HG03025 (cell line): ENCODE results near the gene PIEZO1.
"Not testable (repeated sequence)": the region's sequence is repeated elsewhere in the genome, so short reads cannot be mapped to it uniquely, and the experiment has no call there.

Experiments used
- ATAC-seq: cut with Tn5 transposase; IDR thresholded peaks from one replicate; pipeline ENCODE4 v1.9.1; 2021; ENCODE audit warnings: mild to moderate bottlenecking, moderate library complexity; ENCODE audit not compliant: unreplicated experiment, low FRiP score

PIEZO1 gene, protein sequence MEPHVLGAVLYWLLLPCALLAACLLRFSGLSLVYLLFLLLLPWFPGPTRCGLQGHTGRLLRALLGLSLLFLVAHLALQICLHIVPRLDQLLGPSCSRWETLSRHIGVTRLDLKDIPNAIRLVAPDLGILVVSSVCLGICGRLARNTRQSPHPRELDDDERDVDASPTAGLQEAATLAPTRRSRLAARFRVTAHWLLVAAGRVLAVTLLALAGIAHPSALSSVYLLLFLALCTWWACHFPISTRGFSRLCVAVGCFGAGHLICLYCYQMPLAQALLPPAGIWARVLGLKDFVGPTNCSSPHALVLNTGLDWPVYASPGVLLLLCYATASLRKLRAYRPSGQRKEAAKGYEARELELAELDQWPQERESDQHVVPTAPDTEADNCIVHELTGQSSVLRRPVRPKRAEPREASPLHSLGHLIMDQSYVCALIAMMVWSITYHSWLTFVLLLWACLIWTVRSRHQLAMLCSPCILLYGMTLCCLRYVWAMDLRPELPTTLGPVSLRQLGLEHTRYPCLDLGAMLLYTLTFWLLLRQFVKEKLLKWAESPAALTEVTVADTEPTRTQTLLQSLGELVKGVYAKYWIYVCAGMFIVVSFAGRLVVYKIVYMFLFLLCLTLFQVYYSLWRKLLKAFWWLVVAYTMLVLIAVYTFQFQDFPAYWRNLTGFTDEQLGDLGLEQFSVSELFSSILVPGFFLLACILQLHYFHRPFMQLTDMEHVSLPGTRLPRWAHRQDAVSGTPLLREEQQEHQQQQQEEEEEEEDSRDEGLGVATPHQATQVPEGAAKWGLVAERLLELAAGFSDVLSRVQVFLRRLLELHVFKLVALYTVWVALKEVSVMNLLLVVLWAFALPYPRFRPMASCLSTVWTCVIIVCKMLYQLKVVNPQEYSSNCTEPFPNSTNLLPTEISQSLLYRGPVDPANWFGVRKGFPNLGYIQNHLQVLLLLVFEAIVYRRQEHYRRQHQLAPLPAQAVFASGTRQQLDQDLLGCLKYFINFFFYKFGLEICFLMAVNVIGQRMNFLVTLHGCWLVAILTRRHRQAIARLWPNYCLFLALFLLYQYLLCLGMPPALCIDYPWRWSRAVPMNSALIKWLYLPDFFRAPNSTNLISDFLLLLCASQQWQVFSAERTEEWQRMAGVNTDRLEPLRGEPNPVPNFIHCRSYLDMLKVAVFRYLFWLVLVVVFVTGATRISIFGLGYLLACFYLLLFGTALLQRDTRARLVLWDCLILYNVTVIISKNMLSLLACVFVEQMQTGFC (N-terminal part only)

DNA sequence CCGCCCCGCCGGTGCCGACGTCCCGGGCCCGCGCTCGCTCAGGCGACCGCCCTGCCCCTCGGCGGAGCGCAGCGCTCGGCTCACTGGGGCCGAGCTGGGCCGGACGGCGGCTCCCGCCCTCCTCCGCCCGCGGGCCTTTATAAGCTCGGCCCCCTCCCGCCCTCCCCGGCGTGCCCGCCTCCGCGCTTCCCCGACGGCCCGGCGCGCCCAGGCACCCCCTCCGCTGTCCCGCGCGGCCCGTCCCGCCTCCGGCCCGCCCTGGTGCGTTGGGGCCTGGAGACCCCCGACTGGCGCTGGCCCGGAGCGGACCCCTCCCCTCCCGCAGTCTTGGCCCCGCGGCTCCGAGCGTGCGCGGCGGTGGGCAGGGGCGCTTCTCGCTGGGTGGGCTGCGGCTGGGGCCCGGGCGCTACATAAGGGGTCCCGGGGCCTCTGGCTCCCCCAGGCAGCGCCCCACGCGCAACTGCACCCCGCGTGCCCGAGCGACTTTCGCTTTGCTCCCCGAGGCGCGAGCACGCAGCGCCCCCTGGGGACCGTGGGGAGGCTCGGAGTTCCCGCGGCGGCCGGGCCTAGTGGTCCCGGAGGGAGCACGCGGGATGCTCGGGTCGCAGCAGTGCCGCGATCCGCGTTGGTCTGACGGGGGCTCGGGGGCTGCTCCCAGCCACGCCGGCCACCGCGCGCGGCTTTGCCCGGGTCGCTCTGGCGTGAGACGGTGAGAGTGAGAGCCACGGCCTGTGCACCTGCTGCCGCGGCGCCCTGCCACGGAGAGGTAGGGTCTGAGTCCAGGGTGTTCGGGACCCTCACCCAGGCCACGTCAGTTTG is at the start of gene PIEZO1:
PIEZO1 (minus strand) TSS at position 115 of the 819 bp plus-strand sequence. CDS start 256 bp downstream, outside the sequence.
- ATAC-seq: no peak

DNA sequence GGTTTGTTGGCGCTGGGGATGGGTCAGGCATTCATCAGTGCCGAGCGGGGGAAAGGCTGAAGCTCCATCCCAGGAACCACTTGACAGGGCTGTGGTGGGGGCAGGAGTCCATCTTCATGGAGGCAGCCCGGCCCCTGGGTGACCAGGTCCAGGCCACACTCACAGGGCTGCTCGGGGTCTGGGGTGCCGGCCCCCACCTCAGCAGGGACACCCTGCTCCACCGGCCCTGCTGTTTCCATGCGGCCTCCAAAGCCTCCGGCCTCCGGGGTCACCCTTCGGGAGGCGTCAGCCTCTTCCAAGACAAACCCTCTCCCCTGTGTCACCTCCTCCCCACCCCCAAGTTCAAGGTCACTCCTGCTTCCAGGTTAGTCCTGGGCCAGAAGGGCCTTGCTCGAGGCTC is 49.6 kb upstream of the PIEZO1 start:
- no peak for ATAC-seq

DNA sequence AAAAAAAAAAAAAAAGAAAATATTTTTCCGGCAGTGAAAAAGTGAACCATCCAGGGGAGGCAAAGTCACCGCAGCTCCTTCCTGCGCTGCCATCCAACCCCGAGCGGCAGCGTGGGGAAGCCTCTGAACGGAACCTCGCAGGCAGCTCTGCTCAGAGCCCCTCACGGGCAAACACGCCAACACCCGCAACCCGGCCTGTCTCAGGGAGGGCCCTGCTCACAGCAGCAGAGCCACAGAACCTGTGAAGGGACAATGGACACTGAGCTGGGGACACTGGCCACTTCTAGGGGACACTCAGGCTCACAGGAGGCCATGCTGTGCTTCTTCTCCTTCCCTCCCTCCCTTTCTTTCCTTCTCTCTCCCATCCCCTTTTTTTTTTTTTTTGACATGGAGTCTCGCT is 48.1 kb upstream of the PIEZO1 start:
- no peak for ATAC-seq

DNA sequence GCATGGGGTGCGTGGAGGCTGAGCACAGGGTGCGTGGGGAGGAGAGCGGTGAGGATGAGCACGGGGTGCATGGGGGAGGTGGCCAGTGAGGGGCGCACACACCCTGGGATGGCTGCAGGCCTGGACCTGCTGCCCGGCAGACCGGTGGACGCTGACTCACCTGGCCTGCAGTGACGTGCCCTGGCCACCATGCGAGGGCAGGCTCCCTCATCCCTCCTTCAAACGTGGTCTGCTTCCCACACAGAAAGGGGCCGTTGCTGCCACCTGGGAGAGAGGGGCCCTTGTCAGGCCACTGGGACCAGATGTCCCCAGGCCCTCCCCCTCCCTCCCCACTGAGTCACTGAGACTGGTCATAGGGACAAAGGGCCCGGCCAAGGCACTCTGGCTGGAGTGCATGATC is 46.8 kb upstream of the PIEZO1 start:
- no peak for ATAC-seq

DNA sequence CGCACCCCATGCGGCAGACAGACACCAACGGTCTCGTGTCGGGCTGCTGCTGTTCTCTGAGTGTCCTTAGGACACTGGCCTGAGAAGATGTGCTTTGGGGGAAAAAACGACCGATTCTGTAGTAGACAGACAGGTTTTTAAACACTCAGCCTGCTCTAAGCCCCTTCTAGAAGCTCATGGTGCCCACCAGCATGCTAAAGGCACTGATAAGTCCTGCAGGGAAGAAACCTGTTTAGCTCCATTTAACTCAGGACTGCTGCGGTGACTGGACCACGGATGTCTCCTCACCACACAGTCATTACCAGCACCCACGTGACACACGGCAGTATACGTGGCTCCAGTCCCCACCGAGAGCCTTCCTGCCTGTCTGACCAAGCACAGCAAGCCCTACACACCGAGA is 45.8 kb upstream of the PIEZO1 start:
- ATAC-seq: no peak

DNA sequence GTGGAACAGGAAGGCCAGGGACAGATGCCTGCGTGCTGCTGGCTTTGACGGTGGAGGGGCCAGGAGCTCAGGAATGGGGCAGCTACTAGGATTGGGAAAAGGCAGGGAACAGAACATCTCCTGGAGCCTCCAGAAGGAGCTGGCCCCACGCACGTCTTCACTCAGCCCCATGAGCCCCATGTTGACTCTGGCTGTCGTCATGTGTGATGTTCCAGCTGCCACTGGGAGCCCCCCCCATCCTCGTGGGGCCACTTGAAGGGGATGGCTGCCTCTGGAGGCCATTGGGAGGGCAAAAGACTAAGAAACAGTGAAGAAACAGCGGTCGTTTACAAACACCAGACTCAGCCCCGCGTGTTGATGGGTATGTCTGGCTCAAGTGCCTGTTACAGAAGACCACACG is 45.2 kb upstream of the PIEZO1 start:
- ATAC-seq: no peak

DNA sequence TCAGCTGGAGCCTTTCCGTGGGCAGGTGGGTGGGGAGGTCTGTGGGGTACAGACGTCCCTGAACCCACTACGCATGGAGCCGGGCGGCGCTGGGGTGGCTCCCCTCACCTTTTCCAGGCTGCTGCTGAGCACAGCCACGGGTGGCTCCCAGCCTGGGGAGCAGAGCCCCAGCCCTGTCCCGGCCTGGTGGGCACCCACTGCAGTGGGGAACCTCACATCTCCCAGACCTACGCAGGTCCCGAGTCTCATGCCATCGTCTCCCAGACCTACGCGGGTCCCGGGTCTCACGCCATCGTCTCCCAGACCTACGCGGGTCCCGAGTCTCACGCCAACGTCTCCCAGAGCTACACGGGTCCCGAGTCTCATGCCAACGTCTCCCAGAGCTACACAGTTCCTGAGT is 43.7 kb upstream of the PIEZO1 start:
- no peak for ATAC-seq

DNA sequence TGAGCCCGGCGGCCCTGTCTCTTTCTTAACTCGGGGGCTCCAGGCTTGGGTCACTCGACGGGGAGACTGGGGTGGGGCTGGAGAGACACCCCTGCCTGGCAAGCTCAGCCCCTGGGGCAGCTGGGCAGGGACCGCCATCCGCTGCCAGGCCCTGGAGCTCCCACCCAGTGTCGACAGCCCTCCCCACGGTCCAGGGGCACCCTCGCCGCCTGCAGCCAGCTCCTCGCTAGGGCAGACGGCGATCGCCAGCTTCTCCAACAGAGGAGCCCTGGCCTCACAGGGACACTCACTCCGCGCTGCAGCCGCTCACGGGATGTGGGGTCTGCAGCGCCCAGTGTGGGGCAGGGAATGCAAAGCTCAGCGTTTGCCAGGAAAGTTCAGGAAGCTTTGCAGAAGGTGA is 42.7 kb upstream of the PIEZO1 start:
- ATAC-seq: no peak

DNA sequence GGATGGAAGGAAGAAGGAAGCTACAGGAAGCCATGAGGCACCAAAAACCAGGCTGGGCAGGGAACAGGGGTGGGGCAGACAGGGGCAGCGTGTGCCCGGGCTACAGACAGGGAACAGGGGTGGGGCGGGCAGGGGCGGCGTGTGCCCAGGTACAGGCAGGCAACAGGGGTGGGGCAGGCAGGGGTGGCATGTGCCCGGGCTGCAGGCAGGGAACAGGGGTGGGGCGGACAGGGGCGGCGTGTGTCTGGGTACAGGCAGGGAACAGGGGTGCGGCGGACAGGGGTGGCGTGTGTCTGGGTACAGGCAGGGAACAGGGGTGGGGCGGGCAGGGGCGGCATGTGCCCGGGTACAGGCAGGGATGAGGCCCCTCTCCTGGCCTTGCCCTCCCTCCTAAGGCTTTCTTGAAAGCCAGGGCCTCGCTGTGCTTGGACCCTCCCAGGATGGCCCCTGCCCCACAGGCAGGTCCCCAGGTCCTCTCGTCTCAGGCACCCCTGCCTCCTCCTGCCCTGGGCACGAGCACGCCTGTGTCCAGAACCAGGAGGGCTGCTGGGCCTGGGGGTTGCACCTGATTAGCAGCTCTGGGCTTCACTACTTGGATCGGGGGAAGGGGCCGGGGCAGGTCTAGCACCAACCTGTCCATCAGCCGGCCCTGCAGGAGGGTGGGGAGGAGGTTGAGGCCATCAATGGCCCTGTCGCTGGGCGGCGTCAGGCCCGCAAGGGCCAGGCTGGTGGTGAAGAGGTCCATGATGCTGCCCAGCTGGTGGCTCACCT is 41.2 kb upstream of the PIEZO1 start:
- ATAC-seq: no peak

DNA sequence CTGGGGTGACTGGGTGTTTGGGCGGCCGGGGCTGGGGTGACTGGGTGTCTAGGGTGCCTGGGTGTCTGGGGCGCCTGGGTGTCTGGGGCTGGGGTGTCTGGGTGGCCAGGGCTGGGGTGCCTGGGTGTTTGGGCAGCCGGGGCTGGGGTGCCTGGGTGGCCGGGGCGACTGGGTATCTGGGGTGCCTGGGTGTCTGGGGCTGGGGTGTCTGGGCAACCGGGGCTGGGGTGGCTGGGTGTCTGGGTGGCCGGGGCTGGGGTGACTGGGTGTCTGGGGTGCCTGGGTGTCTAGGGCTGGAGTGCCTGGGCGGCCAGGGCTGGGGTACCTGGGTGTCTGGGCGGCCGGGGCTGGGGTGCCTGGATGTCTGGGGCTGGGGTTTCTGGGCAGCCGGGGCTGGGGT is 40.1 kb upstream of the PIEZO1 start:
- no peak for ATAC-seq

DNA sequence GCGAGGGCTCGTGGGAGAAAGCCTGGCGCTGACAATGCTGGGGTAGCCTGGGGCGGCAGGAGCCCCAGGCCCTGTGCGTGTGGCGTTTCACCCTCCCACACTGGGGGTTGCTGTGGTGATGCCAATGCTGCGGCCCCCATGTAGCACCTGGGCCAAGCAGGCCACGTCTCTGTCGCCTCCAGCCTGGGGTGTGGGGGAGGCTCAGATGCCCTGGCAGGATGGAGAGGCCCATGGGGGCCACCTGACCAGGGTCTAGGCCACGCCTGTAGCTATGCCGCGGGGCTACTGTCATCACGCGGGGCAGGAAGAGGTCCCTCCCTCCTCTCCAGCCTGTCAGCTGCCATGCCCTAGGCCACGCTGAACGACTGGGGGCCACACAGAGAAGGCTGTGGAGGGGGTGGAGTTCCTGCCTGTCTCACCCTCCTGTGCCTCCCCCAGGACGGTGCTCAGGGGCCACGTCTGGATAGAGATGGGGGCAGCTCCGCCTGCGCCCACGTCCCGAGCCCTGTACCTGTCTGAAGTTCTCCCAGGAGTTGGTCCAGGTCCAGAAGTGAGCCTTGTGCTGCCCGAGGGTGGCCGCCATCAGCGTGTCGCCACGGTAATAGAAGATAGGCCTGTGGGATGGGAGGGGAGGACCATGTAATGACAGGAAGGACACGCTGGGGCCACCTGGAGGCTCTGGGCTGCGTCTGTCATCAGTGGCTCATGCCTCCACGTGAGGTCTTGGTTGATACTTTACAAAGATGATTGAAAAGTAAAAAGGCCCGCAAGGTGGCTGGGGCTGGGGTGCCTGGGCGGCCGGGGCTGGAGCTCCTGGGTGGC is 39.4 kb upstream of the PIEZO1 start:
- no peak for ATAC-seq

DNA sequence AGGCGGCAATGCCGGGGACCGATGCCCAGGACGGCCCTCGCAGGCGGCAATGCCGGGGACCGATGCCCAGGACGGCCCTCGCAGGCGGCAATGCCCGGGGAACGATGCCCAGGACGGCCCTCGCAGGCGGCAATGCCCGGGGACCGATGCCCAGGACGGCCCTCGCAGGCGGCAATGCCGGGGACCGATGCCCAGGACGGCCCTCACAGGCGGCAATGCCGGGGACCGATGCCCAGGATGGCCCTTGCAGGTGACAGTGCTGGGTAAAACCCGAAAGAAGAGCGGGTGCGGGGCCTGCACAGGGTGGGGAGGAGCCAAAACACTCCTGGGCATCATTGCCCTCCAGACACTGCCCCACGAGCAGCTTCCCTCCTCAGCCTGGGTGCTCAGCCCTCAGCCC is 38.6 kb upstream of the PIEZO1 start:
- ATAC-seq: not testable (repeated sequence)

DNA sequence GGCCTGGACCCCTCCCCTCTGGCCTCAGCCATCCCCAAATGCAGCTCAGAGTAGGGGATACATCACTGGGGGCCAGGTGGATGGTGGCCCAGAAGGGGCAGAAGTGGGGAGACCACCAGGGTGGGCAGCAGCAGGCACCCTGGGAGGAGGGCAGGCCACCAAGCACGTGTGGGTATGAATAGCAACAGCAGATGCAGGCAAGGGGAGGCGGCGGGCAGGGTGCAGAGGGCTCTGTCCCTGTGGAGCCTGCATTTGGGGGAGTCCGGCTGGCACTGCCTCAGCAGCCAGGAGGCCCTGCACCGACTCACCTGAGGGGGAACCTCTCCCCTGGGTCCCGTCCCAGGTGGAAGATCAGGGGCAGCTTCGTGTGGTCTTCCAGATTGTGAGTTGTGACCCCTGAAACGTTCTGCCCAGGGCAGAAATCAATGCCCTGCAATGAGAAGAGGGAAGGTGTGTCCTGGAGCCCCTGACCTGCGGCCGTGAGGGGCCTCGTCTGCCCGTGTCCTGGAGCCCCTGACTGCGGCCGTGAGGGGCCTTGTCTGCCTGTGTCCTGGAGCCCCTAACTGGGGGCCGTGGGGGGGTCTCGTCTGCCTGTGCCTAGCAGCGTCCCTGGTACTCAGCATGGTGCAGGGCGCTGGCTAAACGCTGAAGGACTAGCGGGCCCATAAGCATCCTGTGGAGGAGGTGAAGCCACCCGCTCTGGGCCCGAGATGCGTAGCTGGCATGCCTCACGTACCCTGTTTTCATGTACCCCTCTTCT is 37.4 kb upstream of the PIEZO1 start:
- ATAC-seq: no peak

DNA sequence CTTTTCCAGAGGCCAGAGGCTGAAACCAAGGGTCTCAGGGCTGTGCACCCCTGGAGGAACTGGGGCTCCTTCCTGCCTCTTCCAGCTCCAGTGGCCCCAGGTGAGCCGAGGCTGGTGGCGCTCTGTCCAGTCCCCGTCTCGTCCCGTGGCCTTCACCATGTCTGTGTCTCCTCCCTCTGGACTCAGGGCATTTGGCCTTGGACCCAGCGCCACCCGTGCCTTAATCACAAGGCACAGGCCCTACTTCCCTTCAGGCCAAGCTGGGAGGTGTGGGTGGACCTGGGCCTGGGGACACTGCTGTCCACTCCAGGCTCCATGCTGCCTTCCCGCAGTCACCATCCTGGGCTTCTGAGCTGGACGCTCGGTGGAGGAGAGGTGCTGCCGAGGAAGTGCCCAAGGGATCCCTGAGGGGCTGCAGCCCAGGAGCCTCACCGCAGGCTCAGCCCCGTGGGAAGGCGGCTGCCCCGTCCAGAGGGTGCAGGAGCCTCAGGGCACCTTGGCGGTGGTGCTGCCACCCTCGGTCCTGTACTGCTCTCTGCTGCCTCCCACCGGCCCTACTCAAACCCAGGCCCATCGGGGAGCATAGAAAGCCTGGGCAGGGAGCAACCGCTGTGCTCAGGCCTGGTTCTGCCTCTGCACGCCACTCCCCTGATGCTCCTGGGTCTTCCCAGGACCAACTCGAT is 36.3 kb upstream of the PIEZO1 start:
- ATAC-seq: no peak

DNA sequence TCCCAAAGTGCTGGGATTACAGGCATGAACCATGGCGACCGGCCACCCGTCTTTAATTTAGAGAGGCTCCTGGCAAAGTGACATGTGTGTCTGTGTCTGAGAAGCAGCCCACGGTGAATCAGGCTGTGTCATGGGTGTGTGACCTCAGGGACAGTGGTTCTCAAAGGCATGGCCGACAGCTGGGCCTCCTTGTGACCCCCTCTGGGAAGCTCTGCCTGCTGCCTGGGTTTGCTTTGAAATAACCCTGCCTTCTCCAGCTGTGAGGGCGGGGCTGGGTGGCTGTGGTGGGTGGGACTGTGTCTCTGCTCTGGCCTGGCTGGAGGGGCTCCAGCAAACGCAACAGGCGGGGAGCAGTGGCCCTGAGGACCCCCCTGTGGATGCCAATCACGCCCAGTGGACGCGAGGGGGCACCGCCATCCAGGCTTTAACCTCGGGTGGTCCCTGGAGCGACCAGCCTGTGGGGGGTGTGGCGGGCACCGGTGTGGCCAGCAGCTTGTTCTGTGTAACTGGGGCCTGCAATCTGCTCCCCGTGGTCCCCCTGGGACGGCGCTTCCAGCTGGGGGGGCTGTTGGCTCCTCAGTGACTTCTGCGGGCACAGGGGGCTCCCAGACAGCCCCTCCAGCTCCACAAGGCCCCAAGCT is 35.5 kb upstream of the PIEZO1 start:
- ATAC-seq: no peak

DNA sequence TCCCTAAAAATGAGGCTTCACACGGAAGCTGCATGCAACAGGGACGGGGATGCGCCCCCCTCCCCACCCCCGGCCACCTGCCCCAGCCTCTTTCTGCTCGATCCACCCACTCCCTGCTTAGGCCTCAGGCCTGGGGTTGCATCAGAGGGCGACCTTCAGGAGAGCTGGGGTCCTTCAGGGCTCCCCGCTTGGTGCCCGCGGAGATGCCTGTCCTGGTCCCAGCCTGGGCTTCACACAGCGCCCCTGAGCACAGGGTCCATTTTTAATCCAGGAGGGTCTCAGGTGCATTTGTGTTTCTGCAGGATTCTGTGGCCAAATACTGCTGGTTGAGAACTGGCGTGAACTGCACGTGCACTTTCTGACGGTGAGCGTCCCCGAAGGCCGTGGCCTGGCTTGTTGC is 34.1 kb upstream of the PIEZO1 start:
- ATAC-seq: no peak

DNA sequence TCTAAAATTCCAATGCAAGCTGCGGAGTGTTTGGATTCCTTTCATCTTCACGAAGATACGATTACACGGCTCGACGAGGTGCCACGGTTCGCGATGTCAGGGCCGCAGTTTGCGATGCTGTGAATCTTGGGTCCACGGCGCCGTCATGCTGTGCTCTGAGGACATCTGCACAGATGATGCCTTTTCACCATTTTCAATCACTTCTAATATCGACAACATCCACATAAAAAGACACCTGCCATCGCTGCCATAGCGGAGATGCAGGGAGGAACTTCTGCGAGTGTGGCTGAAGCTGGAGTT is 33.5 kb upstream of the PIEZO1 start:
- no peak for ATAC-seq
